GM20431 (cell line): ENCODE results near the gene MYO1B.

Source experiments
- in situ Hi-C: fragments of 300-500 bp; cut with MseI, MboI; formaldehyde crosslinking; loops from one replicate; pipeline ENCODE4 v1.15.0; 2020; ENCODE audit warnings: low sequenced_read_pairs; ENCODE audit not compliant: unreplicated experiment

Gene MYO1B

GRCh38 chr2:191350826-191351225, 105.6 kb downstream of the MYO1B start:
- in situ Hi-C loops = no loop called here

- in situ Hi-C loops = no loop called here
Measured at GRCh38 chr2:191351298-191351697, 106.1 kb downstream of the MYO1B start.

- in situ Hi-C loops = no loop called here
Measured at GRCh38 chr2:191351921-191352320, 106.7 kb downstream of the MYO1B start.

GRCh38 chr2:191352536-191352935, 107.3 kb downstream of the MYO1B start:
- in situ Hi-C loops = no loop called here

DNA sequence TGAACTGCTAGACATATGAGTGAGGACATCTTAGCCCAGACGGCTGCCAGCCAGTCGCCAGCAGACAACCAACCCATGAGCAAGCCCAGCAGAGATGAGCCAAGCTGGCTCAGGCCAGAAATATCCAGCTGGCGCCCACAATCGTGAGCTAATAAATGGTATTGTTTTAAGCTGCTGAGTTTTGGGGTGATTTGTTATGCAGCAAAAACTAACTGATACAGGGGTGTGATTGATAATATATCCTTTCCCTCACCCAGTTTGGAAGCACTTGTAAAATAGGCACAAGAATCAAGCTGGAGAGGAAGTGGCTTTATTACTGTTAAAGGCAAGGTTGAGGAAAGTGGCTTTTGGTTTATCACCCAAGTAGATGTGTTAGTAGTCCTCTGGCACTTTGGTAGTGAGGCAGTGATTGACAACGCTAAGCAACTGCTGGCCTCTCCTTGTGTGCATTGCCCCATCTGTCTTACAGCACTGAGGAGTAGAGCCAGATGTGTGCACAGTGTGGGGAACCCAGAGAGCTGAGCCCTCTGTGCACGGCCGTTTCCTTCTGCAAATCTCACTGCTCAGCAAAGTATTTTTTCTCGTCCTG, 110.1 kb downstream of the MYO1B start:
- in situ Hi-C loops = no loop called here

DNA sequence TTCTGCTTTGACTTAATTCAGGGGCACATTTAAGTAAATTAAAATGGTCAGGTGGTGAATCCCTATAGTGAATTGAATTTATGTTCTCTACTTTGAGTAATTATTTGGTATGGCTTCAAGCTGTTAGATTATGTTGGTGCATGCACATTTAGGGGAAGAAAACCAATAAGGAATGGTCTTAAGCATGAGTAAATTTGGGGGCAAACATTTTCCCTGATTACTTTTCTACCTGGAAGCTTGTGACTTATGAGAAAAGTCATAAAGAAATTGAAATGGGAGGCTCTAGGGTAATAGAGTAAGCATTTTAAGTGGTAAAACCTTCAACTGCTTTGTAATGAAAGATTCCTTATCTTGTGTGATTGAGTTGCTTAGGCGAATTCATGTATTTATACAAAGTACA, 112.5 kb downstream of the MYO1B start:
- in situ Hi-C loops = no loop called here

DNA sequence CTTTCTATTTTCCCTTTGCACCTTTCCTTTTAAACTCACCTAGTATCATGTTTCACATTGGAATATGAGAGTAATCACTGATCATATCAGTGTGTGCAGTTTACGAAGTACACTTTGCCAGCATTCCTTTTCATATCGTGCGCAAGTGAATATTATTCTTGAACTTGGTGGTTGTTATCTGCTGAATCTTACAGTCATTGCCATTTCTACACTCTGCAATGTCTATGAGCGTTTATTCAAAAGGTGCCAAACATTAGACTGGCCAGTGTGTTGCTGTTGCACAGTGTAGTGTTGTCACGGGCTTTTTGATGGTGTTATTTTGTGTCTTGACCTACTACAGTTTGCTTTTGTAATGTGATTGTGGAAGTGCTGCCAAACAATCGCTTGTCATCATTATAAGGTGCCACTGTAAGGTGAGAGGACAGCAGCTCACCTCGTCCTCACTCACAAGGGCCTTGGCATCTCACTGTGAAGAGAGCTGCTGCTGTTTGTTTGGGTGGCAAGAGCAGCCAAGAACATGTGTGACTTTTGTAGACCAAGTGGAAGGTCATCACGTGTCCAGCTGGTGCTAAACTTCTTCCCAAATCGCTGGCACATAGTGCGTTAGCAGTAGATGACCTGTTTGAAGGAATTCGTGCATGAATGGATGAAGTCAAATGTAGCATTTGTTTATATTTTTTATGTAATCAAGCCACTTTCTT, 113.3 kb downstream of the MYO1B start:
- in situ Hi-C loops = no loop called here

DNA sequence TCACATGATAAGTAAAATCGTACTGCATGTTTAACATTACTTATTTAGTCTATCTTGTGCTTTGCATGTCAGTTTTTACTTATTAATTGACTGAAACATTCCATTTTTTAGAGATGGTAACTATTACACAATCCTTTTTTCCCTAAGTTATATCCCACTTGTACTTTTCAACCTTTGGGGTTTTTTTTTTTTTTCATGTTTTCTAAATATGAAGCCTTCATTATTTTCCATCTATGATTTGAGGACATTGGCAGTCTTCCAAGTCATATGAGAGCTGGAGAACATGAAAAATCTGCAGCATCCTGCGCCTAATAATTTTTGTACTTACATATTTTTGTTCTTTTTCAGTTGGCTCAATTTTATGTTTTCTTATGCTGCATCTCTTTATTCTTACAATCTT, 113.9 kb downstream of the MYO1B start:
- in situ Hi-C loops = no loop called here

GRCh38 chr2:191360918-191361317, 115.7 kb downstream of the MYO1B start:
- in situ Hi-C loops = no loop called here

GRCh38 chr2:191362841-191363240, 117.6 kb downstream of the MYO1B start:
- in situ Hi-C loops = no loop called here

DNA sequence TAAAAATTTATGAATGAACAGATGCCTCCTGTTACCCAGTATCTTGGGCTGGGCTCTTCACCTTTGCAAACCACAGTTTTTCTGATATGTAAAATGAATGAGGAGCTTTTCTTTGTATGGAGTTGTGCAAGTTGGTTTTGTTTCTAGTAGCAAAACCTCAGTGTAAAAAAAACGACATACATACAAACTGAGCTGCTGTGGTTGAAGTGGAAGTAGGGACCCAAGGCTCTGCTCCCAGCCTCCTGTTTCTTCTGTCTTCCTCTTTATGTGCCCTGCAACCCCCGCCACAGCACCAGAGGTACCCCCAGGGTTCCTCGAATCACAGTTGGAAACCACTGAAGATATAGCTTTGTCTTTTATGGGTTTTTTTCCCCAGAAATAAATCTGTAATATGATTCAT, 118.1 kb downstream of the MYO1B start:
- in situ Hi-C loops = no loop called here

DNA sequence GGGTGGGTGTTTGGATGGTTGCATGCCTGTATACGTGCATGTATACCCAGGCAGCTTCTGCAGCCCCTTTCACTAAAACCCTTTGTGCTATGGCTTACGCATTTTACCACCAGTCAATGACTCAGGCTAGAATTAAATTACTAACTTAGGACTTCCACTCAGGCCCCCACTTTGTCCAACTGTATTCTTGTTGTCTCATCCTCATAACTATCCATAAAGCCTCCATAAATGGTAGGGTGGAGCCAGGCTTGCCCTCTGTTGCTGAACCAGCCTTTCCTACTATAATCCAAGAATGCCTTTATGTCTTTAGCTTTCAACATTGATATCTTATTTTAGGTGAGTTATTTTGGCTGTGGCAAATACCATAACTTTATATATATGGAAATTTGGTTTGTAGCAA, 119.9 kb downstream of the MYO1B start:
- in situ Hi-C loops = no loop called here

DNA sequence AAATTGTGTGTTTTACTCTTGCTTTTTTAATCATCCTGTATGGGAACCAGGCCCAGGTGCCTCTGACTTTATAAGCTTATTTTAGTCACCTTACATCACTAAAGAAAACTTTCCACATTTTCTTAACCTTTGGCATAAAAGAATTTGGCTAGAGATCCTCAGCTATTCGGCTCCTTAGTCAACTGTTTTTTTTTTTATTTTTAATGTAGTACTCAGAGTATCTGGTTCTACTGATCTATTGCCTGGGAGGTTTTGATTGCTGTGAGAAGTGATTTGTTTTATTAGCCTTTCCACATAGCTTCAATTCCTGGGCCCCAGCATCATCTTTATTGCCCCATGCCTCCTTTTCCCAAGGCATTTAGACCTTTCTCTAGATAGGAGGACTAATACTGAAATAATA, 121.0 kb downstream of the MYO1B start:
- in situ Hi-C loops = no loop called here

DNA sequence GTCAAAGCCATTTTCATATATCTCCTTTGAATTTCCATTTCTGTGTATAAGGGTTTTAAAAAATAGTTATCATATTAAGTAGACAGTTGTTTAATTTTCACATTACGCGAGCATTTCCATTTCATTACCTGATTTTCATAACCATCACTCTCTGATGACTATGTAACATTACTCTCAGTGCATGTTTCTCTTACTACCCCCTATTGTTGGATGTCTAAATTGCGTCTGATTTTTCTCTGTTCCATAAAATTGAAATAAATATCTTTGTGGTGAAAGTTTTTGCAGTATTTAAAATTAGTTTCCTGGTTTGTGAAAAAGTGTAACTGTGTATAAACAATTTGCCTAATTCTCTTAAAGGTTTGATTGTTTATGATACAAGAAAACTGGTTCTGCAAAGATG, 123.8 kb downstream of the MYO1B start:
- in situ Hi-C loops = no loop called here

GRCh38 chr2:191374366-191374765, 129.2 kb downstream of the MYO1B start:
- in situ Hi-C loops = no loop called here

GRCh38 chr2:191374939-191375338, 129.7 kb downstream of the MYO1B start:
- in situ Hi-C loops = no loop called here

GRCh38 chr2:191376981-191377629, 131.9 kb downstream of the MYO1B start:
- in situ Hi-C loops = no loop called here

- in situ Hi-C loops = no loop called here
Measured at GRCh38 chr2:191379375-191379774, 134.2 kb downstream of the MYO1B start.

DNA sequence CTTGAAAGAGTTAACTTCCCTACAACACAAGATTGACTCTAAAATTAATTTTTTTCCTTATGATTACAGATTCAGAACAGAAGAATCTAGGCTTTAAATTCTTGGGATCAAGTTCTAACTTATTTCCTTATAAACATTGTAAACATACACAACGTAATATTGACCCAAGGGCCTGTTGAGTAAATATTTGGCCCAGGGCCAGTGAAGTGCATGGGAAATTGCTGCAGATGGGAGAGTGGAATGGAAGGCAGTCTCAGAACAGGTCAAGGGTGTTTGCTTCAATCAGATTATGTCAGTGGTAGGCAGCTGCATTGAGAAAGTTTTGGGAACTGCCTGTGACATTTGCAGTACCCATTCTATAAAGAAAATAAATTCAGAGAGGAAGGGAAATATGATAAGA, 137.6 kb downstream of the MYO1B start:
- in situ Hi-C loops = no loop called here

GRCh38 chr2:191383486-191383885, 138.3 kb downstream of the MYO1B start:
- in situ Hi-C loops = no loop called here

- in situ Hi-C loops = no loop called here
Measured at GRCh38 chr2:191384829-191385228, 139.6 kb downstream of the MYO1B start.
